ENCODE results near the gene MYO1E. TPM values are rescaled to one million over a fixed set of nuclear protein-coding genes. Genes with fewer than 3 reads are reported as not detected.
"Not testable (repeated sequence)": the region's sequence is repeated elsewhere in the genome, so short reads cannot be mapped to it uniquely, and the experiment has no call there.

The MYO1E gene
- polyA plus RNA-seq, 6 donors from 2014 or later, result 32.4 to 80.0 (median 45.3) TPM

- ATAC-seq (ENCODE audit: low read depth in 2 of 2), result no peak
- Mint-ChIP-seq H3K36me3 (peaks cover 1 to 6% of the 10 kb centered on the region in 2 donors), H3K4me1 (peaks cover 32 to 63% (median 49%) of the 10 kb centered on the region in 3 donors), H3K4me3 (no peak overlapping the region), H3K27me3 (no peaks in the 10 kb centered on the region), H3K27ac (peak overlapping the region in 2 of 6 donors; percentile 28 to 30), H3K9me3 (peaks cover 0 to 2% (median 0%) of the 10 kb centered on the region in 7 donors)
- no peak for DNase-seq
Measured at GRCh38 chr15:59338414-59338813, 34.3 kb downstream of the MYO1E start.

DNA sequence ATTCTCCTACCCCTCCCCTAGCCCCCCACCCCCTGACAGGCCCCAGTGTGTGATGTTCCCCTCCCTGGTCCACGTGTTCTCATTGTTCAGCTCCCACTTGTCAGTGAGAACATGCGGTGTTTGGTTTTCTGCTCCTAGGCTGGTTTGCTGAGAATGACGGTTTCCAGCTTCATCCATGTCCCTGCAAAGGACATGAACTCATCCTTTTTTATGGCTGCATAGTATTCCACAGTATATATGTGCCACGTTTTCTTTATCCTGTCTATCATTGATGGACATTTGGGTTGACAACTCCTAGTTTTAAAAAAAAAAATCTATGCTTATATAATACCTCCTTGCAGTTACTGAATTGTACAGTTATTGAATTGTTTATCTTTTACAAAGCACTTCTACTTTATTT, 35.9 kb downstream of the MYO1E start:
- H3K4me3 Mint-ChIP-seq; H3K27ac Mint-ChIP-seq; H3K9me3 Mint-ChIP-seq; H3K27me3 Mint-ChIP-seq; ATAC-seq (ENCODE audit: low read depth in 2 of 2); H3K36me3 Mint-ChIP-seq; DNase-seq: not testable (repeated sequence)
- peaks cover 31 to 69% (median 45%) of the 10 kb centered on the region in 3 donors for H3K4me1 Mint-ChIP-seq

- ATAC-seq (ENCODE audit: low read depth in 2 of 2) (no peak), DNase-seq (no peak)
- no peaks in the 10 kb centered on the region for H3K36me3 Mint-ChIP-seq
- H3K27ac Mint-ChIP-seq, result peak overlapping the region in 2 of 6 donors; percentile 33 to 84
- H3K4me3 Mint-ChIP-seq, result no peak overlapping the region
- H3K27me3 Mint-ChIP-seq, result no peaks in the 10 kb centered on the region
- H3K4me1 Mint-ChIP-seq, result peaks cover 41 to 78% (median 53%) of the 10 kb centered on the region in 3 donors
- H3K9me3 Mint-ChIP-seq, result no peaks in the 10 kb centered on the region
Measured at GRCh38 chr15:59335207-59335786, 37.4 kb downstream of the MYO1E start.

- no peaks in the 10 kb centered on the region for H3K9me3 Mint-ChIP-seq
- ATAC-seq (ENCODE audit: low read depth in 2 of 2) (no peak), DNase-seq (no peak)
- H3K27me3 Mint-ChIP-seq, result no peaks in the 10 kb centered on the region
- H3K36me3 Mint-ChIP-seq, result no peaks in the 10 kb centered on the region
- no peak overlapping the region for H3K27ac Mint-ChIP-seq
- peaks cover 45 to 80% (median 59%) of the 10 kb centered on the region in 3 donors for H3K4me1 Mint-ChIP-seq
- no peak overlapping the region for H3K4me3 Mint-ChIP-seq
Measured at GRCh38 chr15:59334076-59334415, 38.6 kb downstream of the MYO1E start.

DNA sequence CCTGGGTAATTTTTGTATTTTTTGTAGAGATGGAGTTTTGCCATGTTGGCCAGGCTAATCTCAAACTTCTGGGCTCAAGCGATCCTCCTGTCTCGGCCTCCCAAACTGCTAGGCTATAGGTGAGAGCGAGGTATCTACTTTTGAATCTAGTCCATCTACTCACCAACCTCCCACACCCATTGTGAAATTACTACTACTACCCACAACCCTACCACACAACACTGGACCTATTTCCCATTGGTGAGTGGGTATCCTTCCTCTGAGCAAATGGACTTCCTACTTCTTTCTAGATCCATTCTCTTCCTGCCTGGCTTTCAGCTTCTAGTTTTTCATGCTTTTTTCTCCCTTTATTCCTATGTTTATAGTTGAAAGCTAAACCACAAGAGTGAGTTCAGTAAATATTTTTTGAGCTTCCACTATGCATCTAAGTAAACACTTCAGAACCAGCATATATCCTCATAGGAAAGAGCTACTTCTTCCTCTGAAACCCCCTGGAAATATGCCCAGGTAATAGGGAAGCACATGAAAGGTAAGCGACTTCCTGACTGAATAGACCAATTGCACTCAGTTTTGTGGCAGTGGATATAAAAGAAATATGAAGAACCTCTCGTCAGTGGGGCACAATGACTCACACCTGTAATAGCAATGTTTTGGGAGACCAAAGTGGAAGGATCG, 39.1 kb downstream of the MYO1E start:
- ATAC-seq (ENCODE audit: low read depth in 2 of 2) (no peak), DNase-seq (no peak)
- no peaks in the 10 kb centered on the region for H3K27me3 Mint-ChIP-seq
- H3K4me1 Mint-ChIP-seq, result peaks cover 47 to 80% (median 62%) of the 10 kb centered on the region in 3 donors
- no peaks in the 10 kb centered on the region for H3K36me3 Mint-ChIP-seq
- peak overlapping the region in 5 of 6 donors; percentile 26 to 90 (median 62) for H3K27ac Mint-ChIP-seq
- no peaks in the 10 kb centered on the region for H3K9me3 Mint-ChIP-seq
- H3K4me3 Mint-ChIP-seq, result peak overlapping the region in 3 of 8 donors; percentile 11 to 47 (median 34)

- Mint-ChIP-seq H3K9me3 (no peaks in the 10 kb centered on the region), H3K27me3 (no peaks in the 10 kb centered on the region), H3K4me1 (peaks cover 54 to 87% (median 73%) of the 10 kb centered on the region in 3 donors), H3K4me3 (peak overlapping the region in 2 of 8 donors; percentile 23 to 25), H3K36me3 (no peaks in the 10 kb centered on the region), H3K27ac (peak overlapping the region in 4 of 6 donors; percentile 11 to 64 (median 40))
- ATAC-seq (ENCODE audit: low read depth in 2 of 2) (no peak), DNase-seq (no peak)
Measured at GRCh38 chr15:59332009-59332408, 40.7 kb downstream of the MYO1E start.

DNA sequence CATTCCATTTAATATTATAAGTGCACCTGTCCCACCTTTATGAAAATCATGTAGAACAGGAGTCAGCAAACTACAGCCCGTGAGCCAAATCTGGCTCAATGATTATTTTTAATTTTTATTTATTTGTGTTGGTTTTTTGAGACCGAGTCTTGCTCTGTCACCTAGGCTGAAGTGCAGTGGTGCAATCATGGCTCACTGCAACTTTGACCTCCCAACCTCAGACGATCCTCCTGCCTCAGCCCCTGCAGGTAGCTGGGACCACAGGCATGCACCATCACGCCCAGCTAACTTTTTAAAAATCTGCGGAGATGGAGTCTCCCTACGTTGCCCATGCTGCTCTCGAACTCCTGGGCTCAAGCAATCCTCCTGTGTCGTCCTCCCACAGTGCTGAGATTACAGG, 42.0 kb downstream of the MYO1E start:
- no peak for ATAC-seq (ENCODE audit: low read depth in 2 of 2)
- H3K9me3 Mint-ChIP-seq, result no peaks in the 10 kb centered on the region
- peak overlapping the region in 4 of 6 donors; percentile 34 to 55 (median 51) for H3K27ac Mint-ChIP-seq
- no peak for DNase-seq
- peaks cover 62 to 94% (median 84%) of the 10 kb centered on the region in 3 donors for H3K4me1 Mint-ChIP-seq
- H3K36me3 Mint-ChIP-seq, result no peaks in the 10 kb centered on the region
- H3K27me3 Mint-ChIP-seq, result no peaks in the 10 kb centered on the region
- H3K4me3 Mint-ChIP-seq, result peak overlapping the region in 1 of 8 donors; percentile 23

DNA sequence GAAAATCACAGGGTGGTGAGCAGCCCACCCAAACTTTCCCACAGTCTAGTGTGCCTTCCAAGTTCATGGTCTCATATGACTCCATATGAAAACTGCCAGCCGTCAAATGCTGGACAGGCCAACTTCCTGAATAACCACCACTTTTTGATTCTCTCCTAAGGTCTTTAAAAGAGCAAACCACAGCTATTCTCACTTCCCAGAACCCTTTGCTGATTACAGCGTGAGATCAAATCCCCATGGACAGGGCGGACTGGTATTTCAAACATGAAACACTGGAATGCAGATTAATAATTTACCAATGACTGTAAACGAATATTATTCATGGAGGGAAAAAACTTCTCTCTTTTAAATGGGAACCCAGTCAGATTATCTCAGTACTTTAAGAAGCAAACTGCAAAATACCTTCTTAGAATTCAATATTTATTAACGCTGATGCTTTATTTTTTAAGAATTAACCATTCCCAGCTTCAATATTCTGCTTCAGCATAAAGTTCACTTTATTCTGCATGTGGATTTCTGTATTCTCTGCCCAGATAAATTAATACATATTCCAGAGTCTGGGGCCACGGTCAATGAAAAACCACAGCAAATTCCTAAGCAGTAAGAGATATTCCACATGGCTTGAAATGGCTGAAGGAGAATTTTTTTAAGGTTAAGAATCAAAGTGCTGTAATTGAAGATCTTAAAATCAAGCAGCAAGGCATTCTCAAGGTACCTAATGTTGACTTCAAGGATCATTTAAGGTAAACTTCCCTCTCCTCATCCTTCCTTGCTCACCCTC, 42.9 kb downstream of the MYO1E start:
- Mint-ChIP-seq H3K36me3 (no peaks in the 10 kb centered on the region), H3K9me3 (no peaks in the 10 kb centered on the region), H3K27me3 (no peaks in the 10 kb centered on the region), H3K4me3 (peak overlapping the region in 3 of 8 donors; percentile 6 to 29 (median 10)), H3K27ac (peak overlapping the region in 4 of 6 donors; percentile 7 to 71 (median 52)), H3K4me1 (peaks cover 58 to 96% (median 87%) of the 10 kb centered on the region in 3 donors)
- ATAC-seq (ENCODE audit: low read depth in 2 of 2) (no peak), DNase-seq (no peak)

DNA sequence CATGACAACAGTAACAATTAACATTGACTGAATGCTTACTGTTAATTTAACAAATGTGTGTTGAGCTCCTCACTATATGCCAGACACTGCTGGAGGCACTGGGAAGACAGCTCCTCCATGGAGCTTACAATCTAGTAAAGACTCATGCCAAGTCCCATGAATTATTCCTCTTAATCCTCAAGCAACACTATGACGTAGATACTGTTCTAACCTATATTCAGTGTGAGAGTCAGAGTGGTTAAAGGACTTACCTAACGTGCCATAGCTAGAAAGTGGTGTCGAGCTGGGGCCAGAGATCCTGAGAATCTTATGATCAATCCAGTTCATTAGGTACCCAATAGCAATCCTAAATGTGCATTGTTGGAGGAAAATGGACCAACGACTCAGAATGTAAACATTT, 43.6 kb downstream of the MYO1E start:
- ATAC-seq (ENCODE audit: low read depth in 2 of 2) (no peak), DNase-seq (no peak)
- peaks cover 57 to 97% (median 85%) of the 10 kb centered on the region in 3 donors for H3K4me1 Mint-ChIP-seq
- H3K9me3 Mint-ChIP-seq, result no peaks in the 10 kb centered on the region
- H3K27me3 Mint-ChIP-seq, result no peaks in the 10 kb centered on the region
- H3K4me3 Mint-ChIP-seq, result peak overlapping the region in 5 of 8 donors; percentile 5 to 30 (median 12)
- peak overlapping the region in 3 of 6 donors; percentile 61 to 92 (median 71) for H3K27ac Mint-ChIP-seq
- no peaks in the 10 kb centered on the region for H3K36me3 Mint-ChIP-seq

GRCh38 chr15:59327942-59328341, 44.7 kb downstream of the MYO1E start:
- H3K27me3 Mint-ChIP-seq, result no peaks in the 10 kb centered on the region

GRCh38 chr15:59326856-59327255, 45.8 kb downstream of the MYO1E start:
- no peaks in the 10 kb centered on the region for H3K9me3 Mint-ChIP-seq

More at GRCh38 chr15:59327942-59328341, 44.7 kb downstream of the MYO1E start:
- no peaks in the 10 kb centered on the region for H3K9me3 Mint-ChIP-seq
- DNase-seq, result peak; percentile 72
- no peaks in the 10 kb centered on the region for H3K36me3 Mint-ChIP-seq
- peak; percentile 100 for ATAC-seq (ENCODE audit: low read depth in 2 of 2)
- peak overlapping the region; percentile 2 to 92 (median 75) for H3K4me3 Mint-ChIP-seq
- peak overlapping the region; percentile 15 to 88 (median 58) for H3K27ac Mint-ChIP-seq
- peaks cover 56 to 97% (median 86%) of the 10 kb centered on the region in 3 donors for H3K4me1 Mint-ChIP-seq

GRCh38 chr15:59322056-59322759, 50.5 kb downstream of the MYO1E start:
- ATAC-seq (ENCODE audit: low read depth in 2 of 2) (no peak), DNase-seq (no peak)
- Mint-ChIP-seq H3K9me3 (peaks cover 0 to 13% (median 0%) of the 10 kb centered on the region in 7 donors), H3K36me3 (peaks cover 0 to 2% of the 10 kb centered on the region in 2 donors), H3K4me3 (no peak overlapping the region), H3K27me3 (no peaks in the 10 kb centered on the region), H3K4me1 (peaks cover 44 to 90% (median 84%) of the 10 kb centered on the region in 3 donors), H3K27ac (peak overlapping the region in 5 of 6 donors; percentile 8 to 78 (median 31))

More at GRCh38 chr15:59326856-59327255, 45.8 kb downstream of the MYO1E start:
- H3K27ac Mint-ChIP-seq, result peak overlapping the region in 5 of 6 donors; percentile 33 to 88 (median 80)
- ATAC-seq (ENCODE audit: low read depth in 2 of 2), result no peak
- DNase-seq, result no peak
- H3K27me3 Mint-ChIP-seq, result no peaks in the 10 kb centered on the region
- H3K36me3 Mint-ChIP-seq, result no peaks in the 10 kb centered on the region
- H3K4me1 Mint-ChIP-seq, result peaks cover 60 to 96% (median 88%) of the 10 kb centered on the region in 3 donors
- peak overlapping the region in 1 of 8 donors; percentile 51 for H3K4me3 Mint-ChIP-seq

All from naive B cell (primary cell).